HPDE6-E6E7 (cell line): ENCODE results near the gene THAP5.
"Not testable (repeated sequence)": the region's sequence is repeated elsewhere in the genome, so short reads cannot be mapped to it uniquely, and the experiment has no call there.

ENCODE experiments used
- DNase-seq: peaks from one replicate; pipeline ENCODE4 v3.0.0; 2011; ENCODE audit warnings: missing footprints; ENCODE audit errors: extremely low spot score

Gene THAP5

GRCh38 chr7:108585843-108586242 lies 16.3 kb upstream of the THAP5 start:
- no peak for DNase-seq

GRCh38 chr7:108584211-108584610 lies 14.7 kb upstream of the THAP5 start:
- DNase-seq = no peak

- DNase-seq = no peak
These were observed 12.4 kb upstream of the THAP5 start for GRCh38 chr7:108581655-108582491.

- no peak for DNase-seq
These were observed 10.8 kb upstream of the THAP5 start for GRCh38 chr7:108580298-108580697.

DNA sequence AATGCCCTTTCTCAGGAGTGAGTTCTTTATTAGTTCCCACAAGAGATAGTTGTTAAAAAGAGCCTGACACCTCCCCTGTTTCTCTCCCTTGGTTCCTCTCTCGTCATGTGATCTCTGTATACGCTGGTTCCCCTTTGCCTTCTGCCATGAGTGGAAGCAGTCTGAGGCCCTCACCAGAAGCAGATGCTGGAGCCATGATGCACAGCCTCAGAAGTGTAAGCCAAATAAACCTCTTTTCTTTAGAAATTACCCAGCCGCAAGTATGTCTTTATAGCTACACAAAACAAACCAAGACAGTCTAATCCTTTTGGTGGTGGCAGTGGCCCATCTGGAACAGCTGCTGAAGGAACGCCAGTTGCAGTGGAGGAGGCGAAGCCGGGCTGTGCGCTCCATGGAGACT lies 9.4 kb upstream of the THAP5 start:
- no peak for DNase-seq

GRCh38 chr7:108576116-108576515 lies 6.6 kb upstream of the THAP5 start:
- no peak for DNase-seq

DNA sequence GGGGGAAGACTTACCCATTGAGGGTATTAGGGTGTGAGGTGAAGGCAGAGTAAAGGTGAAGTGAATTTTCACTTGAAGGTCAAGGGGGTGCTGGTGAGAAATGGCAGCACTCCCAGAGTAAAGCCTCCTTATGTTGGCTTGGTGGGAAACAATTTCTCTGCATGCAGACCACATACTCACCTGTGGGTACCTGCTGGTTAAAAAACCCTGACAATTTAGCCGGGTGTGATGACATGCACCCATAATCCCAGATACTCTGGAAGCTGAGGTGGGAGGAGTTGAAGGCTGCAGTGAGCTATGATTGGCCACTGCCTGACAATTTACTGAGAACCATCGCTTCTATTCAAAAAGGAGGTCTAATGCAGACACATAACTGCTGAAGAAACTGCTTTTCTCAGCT lies 5.7 kb upstream of the THAP5 start:
- no peak for DNase-seq

GRCh38 chr7:108572480-108572879 lies 3.0 kb upstream of the THAP5 start:
- DNase-seq = no peak

DNA sequence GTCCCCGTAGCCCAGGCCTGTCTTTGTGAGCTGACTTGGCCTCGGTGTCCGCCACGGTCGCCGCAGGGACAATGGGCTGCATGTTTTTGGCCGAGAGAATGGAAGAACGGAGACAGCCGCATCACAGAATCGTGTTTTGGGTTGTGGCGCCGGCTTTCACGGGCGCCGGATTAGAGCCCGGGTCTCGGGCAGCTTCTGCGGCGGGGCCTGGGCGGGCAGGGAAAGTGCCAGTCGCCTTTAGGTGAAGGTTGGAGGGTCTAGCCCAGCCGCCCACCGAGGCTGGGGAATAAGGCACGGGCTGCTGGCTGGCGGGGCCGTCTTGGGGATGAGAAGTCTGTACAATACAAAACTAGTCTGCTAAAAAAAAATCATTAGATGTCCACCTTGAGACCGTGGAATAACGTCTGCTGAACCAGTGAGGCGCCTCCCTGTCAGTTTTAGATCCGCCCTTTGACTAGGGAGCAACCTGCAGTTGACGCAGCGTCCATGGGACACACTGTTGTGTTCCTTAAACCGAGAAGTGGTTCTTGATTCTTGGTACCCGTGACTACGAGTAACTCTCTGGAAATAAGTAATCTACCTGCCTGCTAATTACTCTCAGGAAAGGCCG lies 745 bp upstream of the THAP5 start:
- peak; percentile 49 for DNase-seq

DNA sequence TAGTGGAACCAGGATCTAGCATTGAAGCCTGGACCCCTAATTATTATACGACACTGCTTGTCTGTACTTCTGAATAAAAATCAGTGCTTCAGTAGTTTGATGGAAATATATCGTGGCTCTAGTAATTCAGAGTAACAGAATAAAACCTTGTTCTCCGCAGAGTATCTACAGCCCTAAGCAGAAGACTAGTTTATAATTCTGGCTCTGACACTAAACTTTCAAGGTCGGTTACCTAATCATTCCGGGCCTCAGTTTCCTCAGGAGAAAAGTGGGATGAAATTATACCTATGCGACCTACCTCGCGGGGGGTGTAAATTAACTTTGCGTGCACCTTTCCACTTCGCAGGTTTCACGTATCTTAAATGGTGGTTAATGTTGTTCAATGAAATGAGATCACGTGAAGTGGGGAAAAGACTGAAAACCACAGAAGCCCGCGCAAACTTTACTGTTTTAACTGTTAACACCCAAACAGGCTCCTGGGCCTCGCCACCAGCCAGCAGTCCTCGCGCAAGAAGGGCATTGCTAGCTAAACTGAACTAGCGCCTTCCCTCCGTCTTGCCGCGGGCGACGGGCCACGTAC lies 615 bp downstream of the THAP5 start:
- DNase-seq = no peak

- DNase-seq = no peak
These were observed 3.5 kb downstream of the THAP5 start for GRCh38 chr7:108565987-108566386.

DNA sequence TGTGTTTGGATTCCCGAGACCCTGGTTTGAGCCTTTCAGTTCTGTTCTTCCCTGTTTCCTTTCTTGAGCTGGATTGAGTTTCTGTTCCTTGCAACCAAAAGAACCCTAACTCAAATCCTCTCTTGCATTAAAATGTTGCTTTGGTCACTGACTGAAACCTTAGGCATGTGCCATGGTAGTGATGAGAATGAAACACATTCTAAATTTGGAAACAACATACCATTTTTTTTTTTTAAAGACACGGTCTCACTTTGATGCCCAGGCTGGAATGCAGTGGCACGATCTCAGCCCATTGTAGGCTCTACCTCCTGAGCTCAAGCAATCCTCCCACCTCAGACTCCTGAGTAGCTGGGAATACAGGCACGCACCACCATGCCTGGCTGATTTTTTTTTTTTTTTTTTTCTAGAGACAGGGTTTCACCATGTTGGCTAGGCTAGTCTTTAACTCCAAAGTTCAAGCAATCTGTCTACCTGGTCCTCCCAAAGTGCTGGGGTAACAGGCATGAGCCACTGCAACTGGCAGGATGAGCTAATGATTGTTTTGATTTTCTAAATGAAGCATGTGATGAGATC lies 8.4 kb downstream of the THAP5 start:
- no peak for DNase-seq

- no peak for DNase-seq
These were observed 10.3 kb downstream of the THAP5 start for GRCh38 chr7:108559253-108559652.

DNA sequence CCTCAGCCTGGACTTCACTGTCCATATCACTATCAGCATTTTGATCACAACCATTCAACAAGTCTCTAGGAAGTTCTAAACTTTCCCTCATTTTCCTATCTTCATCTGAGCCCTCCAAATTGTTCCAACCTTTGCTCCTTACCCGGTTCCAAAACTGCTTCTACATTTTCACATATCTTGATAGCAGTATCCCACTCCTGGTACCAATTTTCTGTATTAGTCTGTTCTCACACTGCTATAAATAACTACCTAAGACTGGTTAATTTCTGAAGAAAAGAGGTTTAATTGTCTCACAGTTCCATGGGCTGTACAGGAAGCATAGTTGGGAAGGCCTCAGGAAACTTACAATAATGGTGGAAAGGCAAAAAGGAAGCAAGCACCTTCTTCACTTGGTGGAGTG lies 11.9 kb downstream of the THAP5 start:
- no peak for DNase-seq

DNA sequence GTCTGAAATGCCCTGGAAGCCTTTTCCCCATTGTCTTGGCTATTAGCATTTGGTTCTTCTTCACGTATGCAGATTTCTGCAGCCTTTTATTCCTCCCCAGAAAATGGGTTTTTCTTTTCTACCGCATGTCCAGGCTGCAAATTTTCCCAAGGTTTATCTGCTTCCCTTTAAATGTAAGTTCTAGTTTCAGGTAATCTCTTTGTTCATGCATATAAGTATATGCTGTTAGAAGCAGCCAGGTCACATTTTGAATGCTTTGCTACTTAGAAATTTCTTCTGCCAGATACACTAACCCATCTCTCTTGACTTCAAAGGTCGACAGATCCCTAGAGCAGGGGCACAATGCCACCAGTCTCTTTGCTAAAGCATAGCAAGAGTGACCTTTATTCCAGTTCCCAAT lies 12.3 kb downstream of the THAP5 start:
- no peak for DNase-seq

- not testable (repeated sequence) for DNase-seq
These were observed 12.8 kb downstream of the THAP5 start for GRCh38 chr7:108556665-108557064.

- not testable (repeated sequence) for DNase-seq
These were observed 21.2 kb downstream of the THAP5 start for GRCh38 chr7:108548141-108548896.

DNA sequence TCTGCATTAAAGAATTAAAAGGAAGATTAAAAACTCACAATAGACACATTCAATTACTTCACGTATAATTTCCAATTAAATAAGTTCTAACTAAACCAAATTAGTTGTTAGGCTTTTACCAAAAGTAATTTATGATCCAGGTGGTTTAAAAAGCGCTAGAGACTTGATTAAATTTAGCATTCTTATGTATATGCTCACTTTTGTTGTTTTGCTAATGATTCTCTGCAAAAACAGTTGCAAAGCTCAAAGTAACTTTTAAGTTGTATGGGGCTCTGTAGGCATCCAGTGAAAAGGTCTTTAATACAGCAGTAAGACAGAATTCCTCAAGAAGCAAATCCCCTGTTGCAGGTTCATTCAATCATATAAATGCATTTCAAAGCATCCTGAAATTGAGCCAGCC lies 28.0 kb downstream of the THAP5 start:
- DNase-seq = no peak

DNA sequence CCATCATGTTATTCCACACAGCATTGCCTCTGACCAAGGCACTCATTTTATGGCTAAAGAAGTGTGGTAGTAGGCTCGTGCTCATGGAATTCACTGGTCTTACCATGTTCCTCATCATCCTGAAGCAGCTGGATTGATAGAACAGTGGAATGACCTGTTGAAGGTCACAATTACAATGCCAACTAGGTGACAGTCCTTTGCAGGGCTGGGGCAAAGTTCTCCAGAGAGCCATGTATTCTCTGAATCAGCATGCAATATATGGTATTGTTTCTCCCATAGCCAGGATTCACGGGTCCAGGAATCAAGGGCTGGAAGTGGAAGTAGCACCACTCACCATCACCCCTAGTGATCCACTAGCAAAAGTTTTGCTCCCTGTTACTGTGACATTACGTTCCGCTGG lies 30.8 kb downstream of the THAP5 start:
- DNase-seq = not testable (repeated sequence)

- not testable (repeated sequence) for DNase-seq
These were observed 31.3 kb downstream of the THAP5 start for GRCh38 chr7:108538236-108538635.

DNA sequence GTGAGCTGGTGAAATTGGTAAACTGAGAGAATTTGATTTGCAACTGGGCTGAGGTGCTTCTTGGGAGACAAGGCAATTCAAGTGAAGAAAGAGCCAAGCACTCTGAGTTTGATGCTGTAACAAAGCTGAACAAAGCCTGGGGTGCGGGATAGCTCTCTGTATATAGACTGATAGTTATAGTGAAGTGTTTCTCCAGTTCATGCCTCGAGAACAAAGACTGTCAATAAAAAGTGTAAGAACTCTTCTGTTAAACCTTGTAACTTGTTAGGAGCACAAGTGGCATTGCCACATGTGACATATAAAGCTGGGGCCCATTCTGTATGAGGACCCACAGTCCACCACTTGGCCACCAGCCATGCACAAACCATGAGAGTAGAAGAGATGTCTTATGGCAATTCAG lies 32.3 kb downstream of the THAP5 start:
- no peak for DNase-seq

GRCh38 chr7:108535744-108536143 lies 33.8 kb downstream of the THAP5 start:
- no peak for DNase-seq
